ENCODE results near the gene TBC1D4. TPM values are rescaled to one million over a fixed set of nuclear protein-coding genes. Genes with fewer than 3 reads are reported as not detected.

TBC1D4 gene
- total and polyA plus RNA-seq, 7 donors: 5.4 to 15.0 (median 7.8) TPM

DNA sequence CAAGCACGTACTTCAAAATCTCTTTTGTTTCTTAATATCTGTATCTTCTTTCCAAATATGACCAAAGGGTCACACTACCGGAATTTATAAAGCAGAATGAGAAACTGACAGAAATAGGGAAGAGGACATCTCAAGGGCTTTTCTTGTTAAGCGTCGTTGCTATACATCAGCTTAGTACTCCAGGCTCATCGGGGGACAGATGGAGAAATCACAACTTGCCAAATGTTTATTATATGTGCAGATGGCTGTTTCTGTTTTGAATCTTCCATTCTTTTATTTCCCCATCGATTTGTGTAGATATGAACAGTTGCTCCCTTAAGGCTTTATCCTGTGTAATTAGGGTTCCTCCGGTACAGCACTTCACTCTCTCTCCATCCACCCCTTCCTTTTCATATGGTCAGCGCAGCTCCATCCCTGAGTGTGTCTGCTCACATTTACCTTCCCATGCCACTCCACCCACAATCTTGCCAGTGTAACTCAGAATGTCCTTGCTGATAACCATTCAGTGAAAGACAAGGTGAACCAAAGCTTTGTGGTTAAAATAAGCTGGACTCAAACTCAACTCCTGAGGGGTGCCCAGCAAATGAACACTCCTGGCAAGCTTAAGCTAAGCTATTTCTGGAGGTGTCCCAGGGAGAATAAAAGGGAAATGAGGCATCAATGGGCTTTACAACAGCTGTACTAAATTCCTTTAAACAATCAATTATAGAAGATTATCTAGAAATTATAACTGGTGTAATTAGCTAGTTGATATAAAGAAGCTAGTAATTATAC, 51.3 kb downstream of the TBC1D4 start:
- no peak for TF ChIP-seq POLR2A (IDR thresholded peaks at IDR 0.05)
- no peak for DNase-seq
- no peak overlapping the region for H3K4me3 ChIP-seq
- no peak overlapping the region for H3K27ac ChIP-seq
- no peaks in the 10 kb centered on the region for H3K36me3 ChIP-seq
- no peaks in the 10 kb centered on the region for H3K9me3 ChIP-seq
- 81 to 87% methylated on average over 8 of the region's 8 CpGs for WGBS, 2 donors
- no peaks in the 10 kb centered on the region for H3K27me3 ChIP-seq
- H3K4me1 ChIP-seq: no peaks in the 10 kb centered on the region
- intact Hi-C loops (cut with DNase I): no loop called here

DNA sequence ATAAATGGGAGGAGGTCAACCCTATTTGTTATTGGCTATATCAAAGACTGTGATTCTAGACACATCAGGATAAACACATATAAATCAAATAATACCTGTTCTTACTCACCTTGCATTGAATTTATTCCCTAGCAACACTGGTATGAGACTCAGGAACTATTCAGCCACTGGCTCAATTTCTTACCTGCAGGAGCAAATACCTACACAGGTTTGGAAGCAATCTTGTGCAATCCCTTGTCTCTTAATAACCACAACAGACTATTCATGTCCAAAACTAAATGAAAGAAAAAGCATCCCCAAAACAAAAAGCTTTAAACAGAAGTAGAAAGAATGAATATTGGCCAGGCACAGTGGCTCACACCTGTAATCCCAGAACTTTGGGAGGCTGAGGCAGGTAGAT, 55.5 kb downstream of the TBC1D4 start:
- intact Hi-C loops (cut with DNase I): no loop called here
- TF ChIP-seq POLR2AphosphoS5 (IDR thresholded peaks at IDR 0.05) (no peak), POLR2A (IDR thresholded peaks at IDR 0.05) (no peak), EP300 (IDR thresholded peaks at IDR 0.05) (no peak)
- TF ChIP-seq, protein P1, sequence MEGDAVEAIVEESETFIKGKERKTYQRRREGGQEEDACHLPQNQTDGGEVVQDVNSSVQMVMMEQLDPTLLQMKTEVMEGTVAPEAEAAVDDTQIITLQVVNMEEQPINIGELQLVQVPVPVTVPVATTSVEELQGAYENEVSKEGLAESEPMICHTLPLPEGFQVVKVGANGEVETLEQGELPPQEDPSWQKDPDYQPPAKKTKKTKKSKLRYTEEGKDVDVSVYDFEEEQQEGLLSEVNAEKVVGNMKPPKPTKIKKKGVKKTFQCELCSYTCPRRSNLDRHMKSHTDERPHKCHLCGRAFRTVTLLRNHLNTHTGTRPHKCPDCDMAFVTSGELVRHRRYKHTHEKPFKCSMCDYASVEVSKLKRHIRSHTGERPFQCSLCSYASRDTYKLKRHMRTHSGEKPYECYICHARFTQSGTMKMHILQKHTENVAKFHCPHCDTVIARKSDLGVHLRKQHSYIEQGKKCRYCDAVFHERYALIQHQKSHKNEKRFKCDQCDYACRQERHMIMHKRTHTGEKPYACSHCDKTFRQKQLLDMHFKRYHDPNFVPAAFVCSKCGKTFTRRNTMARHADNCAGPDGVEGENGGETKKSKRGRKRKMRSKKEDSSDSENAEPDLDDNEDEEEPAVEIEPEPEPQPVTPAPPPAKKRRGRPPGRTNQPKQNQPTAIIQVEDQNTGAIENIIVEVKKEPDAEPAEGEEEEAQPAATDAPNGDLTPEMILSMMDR (IDR thresholded peaks at IDR 0.05): no peak
- no peaks in the 10 kb centered on the region for H3K27me3 ChIP-seq
- no peaks in the 10 kb centered on the region for H3K9me3 ChIP-seq
- no peak for DNase-seq
- no peaks in the 10 kb centered on the region for H3K4me1 ChIP-seq
- H3K4me3 ChIP-seq: no peak overlapping the region
- H3K36me3 ChIP-seq: no peaks in the 10 kb centered on the region
- H3K27ac ChIP-seq: no peak overlapping the region

DNA sequence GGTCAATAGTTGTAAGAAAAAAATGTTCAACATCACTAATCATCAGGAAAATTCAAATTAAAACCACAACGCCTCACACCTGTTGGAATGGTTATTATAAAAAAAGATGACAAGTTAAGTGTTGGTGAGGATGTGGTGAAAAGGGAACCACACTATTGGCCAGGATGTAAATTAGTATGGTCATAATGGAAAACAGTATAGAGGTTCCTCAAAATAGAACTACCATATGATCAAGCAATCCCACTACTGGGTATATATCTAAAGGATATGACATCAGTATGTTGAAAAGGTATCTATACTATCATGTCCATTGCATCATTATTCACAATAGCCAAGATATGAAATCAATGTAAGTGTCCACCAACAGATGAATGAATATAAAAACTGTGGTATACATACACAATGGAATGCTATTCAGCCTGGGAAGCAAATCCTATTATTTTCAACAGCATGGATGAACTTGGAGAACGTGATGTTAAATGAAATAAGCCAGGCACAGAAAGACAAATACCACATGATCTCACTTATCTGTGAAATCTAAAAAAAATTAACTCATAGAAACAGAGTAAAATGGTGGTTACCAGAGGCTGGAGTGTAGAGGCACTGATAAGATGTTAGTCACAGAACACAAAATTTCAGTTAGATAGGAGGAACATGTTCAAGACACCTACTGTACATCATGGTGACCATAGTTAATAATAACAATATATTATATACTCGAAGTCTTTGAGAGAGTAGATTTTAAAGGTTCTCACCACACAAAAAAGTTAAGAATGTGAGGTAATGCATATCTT, 56.6 kb downstream of the TBC1D4 start:
- Histone ChIP-seq H3K27me3 (no peaks in the 10 kb centered on the region), H3K27ac (no peak overlapping the region), H3K9me3 (no peaks in the 10 kb centered on the region), H3K4me1 (no peaks in the 10 kb centered on the region), H3K36me3 (no peaks in the 10 kb centered on the region), H3K4me3 (no peak overlapping the region)
- WGBS, 2 donors: 83 to 94% methylated on average over 3 of the region's 3 CpGs
- intact Hi-C loops (cut with DNase I): no loop called here
- DNase-seq: no peak
- TF ChIP-seq POLR2A (IDR thresholded peaks at IDR 0.05) (no peak), EP300 (IDR thresholded peaks at IDR 0.05) (no peak), POLR2AphosphoS5 (IDR thresholded peaks at IDR 0.05) (no peak)
- TF ChIP-seq, protein P1 (IDR thresholded peaks at IDR 0.05): no peak

DNA sequence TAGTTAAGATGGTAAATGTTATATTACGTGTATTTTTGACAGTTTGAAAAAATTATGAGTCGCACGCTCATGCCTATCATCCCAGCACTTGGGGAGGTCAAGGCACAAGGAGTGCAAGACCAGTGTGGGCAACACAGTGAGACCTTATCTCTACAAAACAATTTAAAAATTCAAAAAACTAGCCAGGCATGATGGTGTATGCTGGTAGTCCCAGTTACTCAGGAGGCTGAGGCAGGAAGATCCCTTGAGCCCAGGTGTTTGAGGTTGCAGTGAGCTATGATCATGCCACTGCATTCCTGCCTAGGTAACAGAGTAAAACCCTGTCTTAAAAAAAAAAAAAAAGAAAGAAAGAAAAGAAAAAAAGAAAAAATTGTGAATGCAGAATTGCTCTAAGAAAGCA, 58.0 kb downstream of the TBC1D4 start:
- no peak for DNase-seq
- WGBS, 2 donors: 95 to 96% methylated on average over 3 of the region's 3 CpGs
- H3K36me3 ChIP-seq: no peaks in the 10 kb centered on the region
- peaks cover 0 to 7% (median 3%) of the 10 kb centered on the region in 4 donors for H3K4me1 ChIP-seq
- TF ChIP-seq, protein P1 (IDR thresholded peaks at IDR 0.05): no peak
- no peak for TF ChIP-seq POLR2A (IDR thresholded peaks at IDR 0.05)
- no peak for TF ChIP-seq EP300 (IDR thresholded peaks at IDR 0.05)
- no peak for TF ChIP-seq POLR2AphosphoS5 (IDR thresholded peaks at IDR 0.05)
- no peak overlapping the region for H3K27ac ChIP-seq
- no peaks in the 10 kb centered on the region for H3K27me3 ChIP-seq
- H3K4me3 ChIP-seq: no peak overlapping the region
- intact Hi-C loops (cut with DNase I): no loop called here
- no peaks in the 10 kb centered on the region for H3K9me3 ChIP-seq

DNA sequence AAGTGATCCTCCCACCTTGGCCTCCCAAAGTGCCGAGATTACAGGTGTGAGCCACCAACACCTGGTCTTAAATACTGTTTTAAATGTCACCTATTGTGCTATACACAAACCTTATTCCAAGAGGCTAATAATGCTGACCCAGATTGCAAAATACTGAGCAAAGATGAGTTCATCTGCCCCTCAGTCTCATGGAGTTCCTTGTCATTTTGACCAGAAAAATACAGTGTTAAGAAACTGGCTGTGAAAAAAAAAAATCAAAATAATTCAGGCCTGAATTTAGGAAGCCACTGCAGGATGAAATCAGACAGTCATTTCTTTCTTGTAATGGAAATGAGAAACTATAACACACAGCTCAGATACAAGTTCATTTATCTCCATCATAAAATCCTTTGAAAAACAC, 59.9 kb downstream of the TBC1D4 start:
- H3K27me3 ChIP-seq: no peaks in the 10 kb centered on the region
- H3K36me3 ChIP-seq: no peaks in the 10 kb centered on the region
- intact Hi-C loops (cut with DNase I): no loop called here
- H3K27ac ChIP-seq: no peak overlapping the region
- peaks cover 0 to 22% (median 19%) of the 10 kb centered on the region in 4 donors for H3K4me1 ChIP-seq
- TF ChIP-seq POLR2A (IDR thresholded peaks at IDR 0.05) (no peak), POLR2AphosphoS5 (IDR thresholded peaks at IDR 0.05) (no peak), EP300 (IDR thresholded peaks at IDR 0.05) (no peak)
- TF ChIP-seq, protein P1 (IDR thresholded peaks at IDR 0.05): no peak
- H3K9me3 ChIP-seq: no peaks in the 10 kb centered on the region
- 88 to 94% methylated on average over 1 of the region's 1 CpG for WGBS, 2 donors
- no peak overlapping the region for H3K4me3 ChIP-seq
- no peak for DNase-seq
